HG03045 (cell line): Measurements from ENCODE around the gene CSNK1A1L.

Source experiments
- ATAC-seq: cut with Tn5 transposase; IDR thresholded peaks from one replicate; pipeline ENCODE4 v1.9.1; 2021; ENCODE audit warnings: mild to moderate bottlenecking, moderate library complexity; ENCODE audit not compliant: unreplicated experiment

The CSNK1A1L gene

GRCh38 chr13:37107868-37108267, 2.4 kb upstream of the CSNK1A1L start:
- ATAC-seq, result no peak

GRCh38 chr13:37107456-37107855, 2.0 kb upstream of the CSNK1A1L start:
- no peak for ATAC-seq

- no peak for ATAC-seq
These were observed 1.2 kb upstream of the CSNK1A1L start for GRCh38 chr13:37106642-37107041.

GRCh38 chr13:37102896-37103295, 2.6 kb downstream of the CSNK1A1L start:
- no peak for ATAC-seq

DNA sequence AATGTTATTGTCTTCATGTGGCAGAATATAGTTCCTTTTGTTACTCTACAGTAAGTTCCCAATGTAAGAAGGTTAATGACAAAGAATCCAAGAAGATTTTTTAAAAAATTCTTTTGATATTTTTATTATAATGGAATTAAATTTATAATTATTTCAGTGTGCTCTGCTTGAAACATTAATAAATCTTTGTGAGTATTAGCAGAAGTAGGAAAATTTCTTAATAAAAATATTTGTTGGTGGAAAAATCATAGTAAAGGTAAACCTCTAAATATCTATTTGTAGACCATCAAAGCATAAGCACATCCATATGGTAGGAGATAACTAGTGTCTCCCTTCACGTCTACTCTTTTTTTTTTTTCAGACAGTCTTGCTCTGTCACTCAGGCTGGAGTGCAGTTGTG, 4.3 kb downstream of the CSNK1A1L start:
- ATAC-seq, result no peak

GRCh38 chr13:37100731-37101130, 4.7 kb downstream of the CSNK1A1L start:
- ATAC-seq, result no peak

GRCh38 chr13:37097076-37097475, 8.4 kb downstream of the CSNK1A1L start:
- no peak for ATAC-seq

- ATAC-seq, result no peak
These were observed 10.6 kb downstream of the CSNK1A1L start for GRCh38 chr13:37094840-37095239.

DNA sequence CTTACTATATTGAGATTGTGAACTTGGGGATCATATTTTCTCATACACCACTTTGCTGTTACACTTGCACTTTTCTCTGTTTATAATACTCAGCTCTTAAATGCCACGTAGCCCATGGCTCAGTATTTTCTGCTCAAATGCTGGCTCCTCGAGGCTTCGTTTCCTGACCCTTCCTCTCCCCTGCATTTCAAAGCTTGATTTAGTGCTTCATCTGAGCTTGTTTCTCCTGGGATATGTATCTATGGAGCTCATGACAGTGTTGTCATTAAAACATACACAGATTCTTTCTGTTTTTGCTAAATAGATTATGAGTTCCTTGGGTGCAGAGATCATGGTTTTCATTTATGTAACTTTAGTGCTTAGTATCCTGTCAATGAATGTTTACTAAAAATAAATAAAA, 11.4 kb downstream of the CSNK1A1L start:
- ATAC-seq, result no peak

DNA sequence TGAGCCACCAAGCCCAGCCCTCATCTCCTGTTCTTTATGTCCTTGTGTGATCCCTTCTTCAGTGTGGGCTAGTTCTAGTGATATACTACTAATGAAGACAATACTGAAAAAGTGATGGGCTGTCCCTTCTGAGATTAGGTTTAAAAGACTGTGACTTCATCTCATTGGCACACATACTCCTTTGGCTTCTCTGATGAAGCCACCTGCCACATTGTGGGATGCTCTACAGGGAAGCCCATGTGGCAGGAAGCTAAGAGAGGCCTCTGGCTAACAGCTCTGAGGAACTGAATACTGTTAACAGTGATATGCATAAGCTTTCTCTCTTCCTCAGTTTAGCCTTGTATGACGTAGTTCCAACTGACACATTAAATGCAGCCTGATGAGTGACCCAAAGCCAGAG, 13.6 kb downstream of the CSNK1A1L start:
- no peak for ATAC-seq

DNA sequence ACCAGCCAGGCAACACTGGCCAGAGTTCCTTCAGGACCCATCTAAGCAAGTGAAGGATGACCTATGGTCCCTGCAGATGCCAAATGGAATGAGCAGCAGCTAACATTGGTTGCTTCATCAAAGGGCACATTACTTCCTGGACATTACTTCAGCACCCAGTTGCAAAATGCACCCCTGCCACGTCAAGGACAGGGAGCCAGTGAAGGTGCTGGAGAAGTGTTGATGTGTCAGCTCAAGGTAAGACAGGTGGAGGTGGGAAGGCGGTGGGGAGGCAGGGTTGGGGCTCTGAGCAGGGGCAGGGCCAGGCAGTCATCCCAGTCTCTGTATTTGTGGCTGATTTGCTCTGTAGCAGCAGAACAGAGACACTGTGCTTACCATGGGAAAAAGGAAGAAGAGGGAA, 14.6 kb downstream of the CSNK1A1L start:
- ATAC-seq, result no peak

GRCh38 chr13:37089495-37089894, 16.0 kb downstream of the CSNK1A1L start:
- ATAC-seq, result no peak

DNA sequence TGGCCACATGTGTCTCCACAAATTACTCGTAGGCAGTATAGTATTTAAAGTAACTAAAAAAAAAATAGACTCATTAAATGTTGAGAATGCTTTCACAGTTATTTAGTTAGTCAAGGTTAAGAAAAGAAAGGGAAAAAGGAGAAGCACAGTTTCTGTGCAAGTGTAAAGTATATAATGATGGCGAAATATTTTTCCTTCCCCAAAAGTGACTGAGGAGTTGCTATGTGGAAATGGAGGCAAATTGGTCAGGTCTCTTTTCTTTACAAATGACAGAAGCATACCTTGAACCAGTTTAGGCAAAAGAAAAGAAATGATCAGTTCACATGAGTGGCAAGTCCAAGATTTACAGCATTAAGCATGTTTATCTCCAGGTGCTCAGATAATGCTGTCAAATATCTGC, 18.0 kb downstream of the CSNK1A1L start:
- ATAC-seq, result no peak

DNA sequence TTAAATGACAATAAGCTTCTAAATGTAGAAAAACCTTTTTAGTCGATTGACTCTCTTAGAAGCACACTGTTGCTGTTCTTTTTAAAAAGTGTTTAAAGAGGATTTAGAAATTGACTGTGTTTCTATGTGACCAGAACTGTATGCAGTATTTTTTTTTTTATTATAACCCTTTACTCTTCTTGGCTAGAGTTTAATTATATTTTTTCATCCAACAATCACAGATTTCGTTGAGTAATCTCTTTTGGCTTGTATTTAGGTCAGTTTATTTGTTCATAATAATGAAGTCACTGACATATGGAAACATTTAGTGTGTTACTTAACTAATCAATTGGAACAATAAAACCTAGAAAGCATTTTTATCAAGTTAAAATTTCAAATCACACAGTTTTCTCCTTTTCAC, 19.9 kb downstream of the CSNK1A1L start:
- ATAC-seq, result no peak

- ATAC-seq, result no peak
These were observed 28.6 kb downstream of the CSNK1A1L start for GRCh38 chr13:37076818-37077217.

DNA sequence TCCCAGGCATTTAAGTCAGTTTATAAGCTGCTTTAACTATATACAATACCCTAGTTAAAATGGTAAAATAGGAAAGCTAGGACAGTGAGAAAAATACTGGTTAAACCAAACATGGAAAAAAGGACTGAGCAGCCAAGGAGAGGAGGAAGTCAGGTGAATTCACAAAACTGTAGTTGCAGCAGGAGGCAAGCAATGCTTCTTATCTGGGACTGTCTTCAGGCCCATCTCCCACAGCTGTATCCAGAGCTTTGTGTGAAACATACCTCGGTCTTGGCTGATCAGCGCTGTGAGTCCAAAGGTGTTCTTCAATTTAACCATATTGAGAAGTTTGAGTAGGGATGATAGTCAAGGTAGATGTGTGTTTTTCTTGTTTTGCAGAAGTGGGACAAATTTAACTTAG, 30.3 kb downstream of the CSNK1A1L start:
- no peak for ATAC-seq

DNA sequence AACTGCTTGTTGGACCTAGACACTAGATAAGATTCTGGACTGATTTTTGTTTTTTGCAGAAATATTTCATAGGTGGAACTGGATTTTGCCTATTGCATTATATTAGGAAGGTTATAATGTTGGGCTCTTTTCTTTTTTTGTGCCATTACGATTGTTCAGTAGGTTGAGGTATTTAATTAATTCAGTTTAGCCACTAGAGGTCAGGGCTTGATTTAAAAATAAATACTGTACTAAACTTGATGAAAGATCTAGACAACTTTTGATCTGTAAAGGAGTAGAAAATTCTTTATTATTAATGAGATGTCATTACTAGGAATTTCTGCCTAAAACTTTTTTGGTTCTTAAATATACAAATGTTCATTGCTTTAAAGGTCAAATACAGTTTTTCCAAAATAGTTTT, 30.8 kb downstream of the CSNK1A1L start:
- no peak for ATAC-seq

GRCh38 chr13:37072024-37072423, 33.4 kb downstream of the CSNK1A1L start:
- ATAC-seq, result no peak

DNA sequence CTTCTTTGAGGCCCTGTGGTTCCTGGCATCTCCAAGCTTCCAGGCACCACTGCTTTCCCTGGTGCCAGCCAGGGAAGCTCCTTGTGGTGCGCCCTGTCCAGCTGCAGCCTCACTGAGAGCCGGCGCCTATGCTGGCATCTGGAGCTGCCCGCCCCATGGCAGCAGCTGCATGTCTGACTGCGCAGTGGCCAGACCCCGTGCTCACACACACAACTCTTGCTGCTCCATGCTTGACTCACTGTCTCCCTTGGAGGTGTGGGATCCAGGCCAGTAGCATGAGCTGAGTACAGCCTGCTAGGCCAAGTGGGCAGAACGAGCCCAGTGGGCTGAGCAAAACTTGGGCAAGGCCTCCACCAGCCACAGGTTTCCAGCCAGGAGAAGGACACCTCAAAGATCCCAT, 34.5 kb downstream of the CSNK1A1L start:
- no peak for ATAC-seq

DNA sequence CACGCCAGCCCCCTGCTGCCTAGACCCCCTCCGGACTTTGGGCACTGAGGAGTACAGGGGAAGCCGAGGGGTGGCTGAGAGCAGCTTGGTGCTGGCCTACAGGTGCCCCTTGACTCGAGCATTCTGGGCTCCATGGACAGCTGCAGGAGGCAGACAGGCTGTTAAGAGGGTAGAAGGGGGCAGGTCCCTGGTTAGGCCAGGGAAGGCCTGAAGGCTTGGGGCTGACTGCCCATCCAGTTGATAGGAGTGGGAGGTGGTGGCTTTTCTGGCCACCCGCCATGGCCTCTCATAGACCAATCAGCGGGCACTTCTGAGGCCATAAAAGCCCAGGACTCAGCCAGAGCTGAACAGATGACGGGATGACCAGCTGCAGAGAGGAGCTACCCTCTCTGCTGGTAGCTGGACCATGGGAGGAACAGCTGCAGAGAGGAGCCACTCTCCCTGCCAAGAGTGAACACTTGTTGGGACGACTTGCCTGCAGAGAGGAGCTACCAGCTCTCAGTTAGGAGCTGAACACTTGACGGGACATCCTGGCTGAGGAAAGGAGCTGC, 35.2 kb downstream of the CSNK1A1L start:
- no peak for ATAC-seq

- ATAC-seq, result no peak
These were observed 35.8 kb downstream of the CSNK1A1L start for GRCh38 chr13:37069597-37070103.

- no peak for ATAC-seq
These were observed 36.5 kb downstream of the CSNK1A1L start for GRCh38 chr13:37068962-37069361.

- ATAC-seq, result no peak
These were observed 37.6 kb downstream of the CSNK1A1L start for GRCh38 chr13:37067874-37068273.
